HCT116 (cell line): ENCODE measurements around the gene FRMD3. TPM values are rescaled to one million over a fixed set of nuclear protein-coding genes. Genes with fewer than 3 reads are reported as not detected.

Experiments used
- ATAC-seq: fragments of 200-7000 bp; cut with Tn5 transposase; 2 replicates; pipeline ENCODE4 v1.9.1; 2020; ENCODE audit warnings: mild to moderate bottlenecking, moderate library complexity
- BruUV-seq: library from RNA; stranded (reverse); fragments of 400-500 nt; replicated peaks from 2 replicates; lab custom pipeline; 2021; lab: Mats Ljungman, UMichigan
- CTCF ChIA-PET: fragments of 300-600 bp; sonication (Branson Sonifier 250); formaldehyde crosslinking; loops from one replicate; lab custom pipeline; 2021; ENCODE audit warnings: antibody characterized with exemption; lab: Charles Lee
- POLR2A ChIA-PET: fragments of 300-600, 350-600 bp; sonication (Branson Sonifier 250); formaldehyde crosslinking; loops from one replicate; lab custom pipeline; 2021; ENCODE audit warnings: antibody characterized with exemption; lab: Charles Lee
- RAD21 ChIA-PET, 2 experiments: fragments of 300-600 bp; sonication (Branson Sonifier 250); formaldehyde crosslinking; loops; one replicate each; lab custom pipeline; 2023; ENCODE audit warnings: low total read pairs in 2 of 2; ENCODE audit not compliant: uncharacterized antibody in 2 of 2, unreplicated experiment in 2 of 2, low non-redundant PET in 1 of 2; lab: Charles Lee
- DNase-seq: peaks from one replicate; pipeline ENCODE4 v3.0.0-alpha.2; 2010; ENCODE audit warnings: low read depth, low spot score
- H2AFZ ChIP-seq: fragments of 200-600 bp; shearing (Covaris generic), sonication (generic); 2 replicates; pipeline ENCODE4 v1.6.1; 2017; ENCODE audit warnings: low read depth, mixed run types, mixed read lengths, antibody characterized with exemption, low read length; ENCODE audit not compliant: poor library complexity, severe bottlenecking
- H3K27ac ChIP-seq: 2 replicates; pipeline ENCODE4 v1.5.1; 2012; ENCODE audit warnings: low read depth, low read length
- H3K27me3 ChIP-seq: fragments of 200-600 bp; sonication (generic); 2 replicates; pipeline ENCODE4 v1.6.1; 2016; ENCODE audit warnings: mixed run types, low read length, mixed read lengths; ENCODE audit not compliant: insufficient read depth
- H3K36me3 ChIP-seq, 2 experiments: fragments of 200-500 bp in 1 of 2; fragments of 200-600 bp in 1 of 2; sonication (Bioruptor generic) in 1 of 2; sonication (generic) in 1 of 2; 2 replicates each; pipeline versions ENCODE4 v1.5.1 to v1.6.1; 2014 to 2016; ENCODE audit warnings: low read length in 2 of 2, inconsistent platforms in 1 of 2, mixed read lengths in 1 of 2, mixed run types in 1 of 2; ENCODE audit not compliant: insufficient read depth in 2 of 2, control insufficient read depth in 1 of 2
- H3K4me1 ChIP-seq, 2 experiments: fragments of 200-600 bp in 1 of 2; sonication (generic) in 1 of 2; 2 replicates each; pipeline versions ENCODE4 v1.5.1 to v1.6.1; 2012 to 2017; ENCODE audit warnings: low read length in 2 of 2, inconsistent platforms in 1 of 2, mild to moderate bottlenecking in 1 of 2, mixed read lengths in 1 of 2, mixed run types in 1 of 2, moderate library complexity in 1 of 2; ENCODE audit not compliant: insufficient read depth in 2 of 2, control insufficient read depth in 1 of 2
- H3K4me2 ChIP-seq: fragments of 200-600 bp; sonication (generic); 2 replicates; pipeline ENCODE4 v1.6.1; 2017; ENCODE audit warnings: mixed run types, low read length, mixed read lengths
- H3K4me3 ChIP-seq, 2 experiments: fragments of 200-600 bp in 1 of 2; sonication (generic) in 1 of 2; replicated peaks in 1 of 2; 2 replicates each; pipeline ENCODE4 v1.5.1; 2011 to 2016; ENCODE audit warnings: low read length in 2 of 2, control low read depth in 1 of 2, low read depth in 1 of 2, mild to moderate bottlenecking in 1 of 2, mixed read lengths in 1 of 2, mixed run types in 1 of 2
- H3K79me2 ChIP-seq: fragments of 200-600 bp; sonication (generic); 2 replicates; pipeline ENCODE4 v1.6.1; 2017; ENCODE audit warnings: mild to moderate bottlenecking, mixed run types, low read length, moderate library complexity, mixed read lengths; ENCODE audit not compliant: insufficient read depth
- H3K9ac ChIP-seq: fragments of 200-600 bp; sonication (generic); 2 replicates; pipeline ENCODE4 v1.6.1; 2016; ENCODE audit warnings: low read length, mixed read lengths
- H3K9me2 ChIP-seq: fragments of 200-600 bp; sonication (generic), shearing (Covaris generic); 2 replicates; pipeline ENCODE4 v1.6.1; 2017; ENCODE audit warnings: mixed run types, mild to moderate bottlenecking, moderate library complexity; ENCODE audit not compliant: insufficient read depth
- H3K9me3 ChIP-seq, 2 experiments: fragments of 200-500 bp in 1 of 2; fragments of 200-600 bp in 1 of 2; sonication (Bioruptor generic) in 1 of 2; sonication (generic) in 1 of 2; 2 replicates each; pipeline ENCODE4 v1.6.1; 2014 to 2017; ENCODE audit warnings: low read length in 2 of 2, mixed read lengths in 2 of 2, inconsistent platforms in 1 of 2, low read depth in 1 of 2, mild to moderate bottlenecking in 1 of 2, mixed run types in 1 of 2, moderate library complexity in 1 of 2; ENCODE audit not compliant: control insufficient read depth in 1 of 2, insufficient read depth in 1 of 2
- H4K20me1 ChIP-seq: fragments of 200-600 bp; sonication (generic), shearing (Covaris generic); 2 replicates; pipeline ENCODE4 v1.6.1; 2017; ENCODE audit warnings: mixed run types, mild to moderate bottlenecking, moderate library complexity; ENCODE audit not compliant: insufficient read depth
- CBX3 ChIP-seq: IDR thresholded peaks from 2 replicates; pipeline ENCODE4 v1.6.1; 2012; ENCODE audit warnings: low read depth
- ELF1 ChIP-seq: IDR thresholded peaks from 2 replicates; pipeline ENCODE4 v1.6.1; 2012; ENCODE audit warnings: low read depth, borderline replicate concordance
- POLR2A ChIP-seq: IDR thresholded peaks from 2 replicates; pipeline ENCODE4 v1.7.0; 2011; ENCODE audit warnings: borderline replicate concordance; ENCODE audit not compliant: insufficient read depth, insufficient read length; ENCODE audit errors: extremely low read depth
- POLR2AphosphoS5 ChIP-seq: IDR thresholded peaks from 2 replicates; pipeline ENCODE4 v1.6.1; 2011; ENCODE audit warnings: mild to moderate bottlenecking, low read depth, low read length, moderate library complexity
- SIN3A ChIP-seq: IDR thresholded peaks from 2 replicates; pipeline ENCODE4 v1.6.1; 2012; ENCODE audit warnings: low read depth
- SP1 ChIP-seq: IDR thresholded peaks from 2 replicates; pipeline ENCODE4 v1.6.1; 2012; ENCODE audit warnings: low read depth
- TCF7L2 ChIP-seq: IDR thresholded peaks from 2 replicates; pipeline ENCODE4 v1.7.0; 2011; ENCODE audit warnings: borderline replicate concordance, inconsistent platforms; ENCODE audit not compliant: insufficient read depth, insufficient read length; ENCODE audit errors: extremely low read depth
- YY1 ChIP-seq: IDR thresholded peaks from 2 replicates; pipeline ENCODE4 v1.6.1; 2011; ENCODE audit warnings: low read length, low read depth, moderate library complexity, mild to moderate bottlenecking; ENCODE audit not compliant: insufficient replicate concordance; ENCODE audit errors: extremely low read depth
- intact Hi-C: fragments of 100-400 bp; cut with micrococcal nuclease; formaldehyde crosslinking; loops from 2 replicates; pipeline ENCODE4 v1.10.0; 2022
- total RNA-seq: library from RNA; stranded (reverse); gene quantifications from one replicate; pipeline ENCODE4 v1.2.1, GENCODE V29; 2021; ENCODE audit not compliant: unreplicated experiment
- TF ChIP-seq, protein P1 (sequence below): IDR thresholded peaks from 2 replicates; pipeline ENCODE4 v1.6.1; 2012; ENCODE audit warnings: low read depth

Gene FRMD3
- total RNA-seq, 1 experiment from 2014 or later, result 0.89 TPM

DNA sequence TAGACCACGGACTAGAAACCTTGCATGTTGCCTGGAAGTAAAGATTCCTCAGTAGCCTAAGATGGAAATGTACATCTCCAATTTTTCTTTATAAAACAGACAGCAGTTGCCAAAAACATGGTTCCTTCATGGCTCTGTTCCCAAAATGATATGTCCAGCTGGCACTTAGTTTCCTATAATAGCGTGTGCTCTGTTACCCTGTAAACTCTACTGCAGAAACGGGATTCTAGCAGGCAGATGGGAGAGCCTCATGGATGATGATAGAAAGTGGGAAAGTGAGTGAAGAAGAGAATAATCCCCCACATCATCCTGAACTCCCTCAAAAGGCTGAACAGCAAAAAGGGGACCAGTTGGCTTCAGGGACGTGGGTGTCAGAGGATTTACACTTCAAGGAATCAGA is 118.2 kb downstream of the FRMD3 start (continued):
- TF ChIP-seq, protein P1, sequence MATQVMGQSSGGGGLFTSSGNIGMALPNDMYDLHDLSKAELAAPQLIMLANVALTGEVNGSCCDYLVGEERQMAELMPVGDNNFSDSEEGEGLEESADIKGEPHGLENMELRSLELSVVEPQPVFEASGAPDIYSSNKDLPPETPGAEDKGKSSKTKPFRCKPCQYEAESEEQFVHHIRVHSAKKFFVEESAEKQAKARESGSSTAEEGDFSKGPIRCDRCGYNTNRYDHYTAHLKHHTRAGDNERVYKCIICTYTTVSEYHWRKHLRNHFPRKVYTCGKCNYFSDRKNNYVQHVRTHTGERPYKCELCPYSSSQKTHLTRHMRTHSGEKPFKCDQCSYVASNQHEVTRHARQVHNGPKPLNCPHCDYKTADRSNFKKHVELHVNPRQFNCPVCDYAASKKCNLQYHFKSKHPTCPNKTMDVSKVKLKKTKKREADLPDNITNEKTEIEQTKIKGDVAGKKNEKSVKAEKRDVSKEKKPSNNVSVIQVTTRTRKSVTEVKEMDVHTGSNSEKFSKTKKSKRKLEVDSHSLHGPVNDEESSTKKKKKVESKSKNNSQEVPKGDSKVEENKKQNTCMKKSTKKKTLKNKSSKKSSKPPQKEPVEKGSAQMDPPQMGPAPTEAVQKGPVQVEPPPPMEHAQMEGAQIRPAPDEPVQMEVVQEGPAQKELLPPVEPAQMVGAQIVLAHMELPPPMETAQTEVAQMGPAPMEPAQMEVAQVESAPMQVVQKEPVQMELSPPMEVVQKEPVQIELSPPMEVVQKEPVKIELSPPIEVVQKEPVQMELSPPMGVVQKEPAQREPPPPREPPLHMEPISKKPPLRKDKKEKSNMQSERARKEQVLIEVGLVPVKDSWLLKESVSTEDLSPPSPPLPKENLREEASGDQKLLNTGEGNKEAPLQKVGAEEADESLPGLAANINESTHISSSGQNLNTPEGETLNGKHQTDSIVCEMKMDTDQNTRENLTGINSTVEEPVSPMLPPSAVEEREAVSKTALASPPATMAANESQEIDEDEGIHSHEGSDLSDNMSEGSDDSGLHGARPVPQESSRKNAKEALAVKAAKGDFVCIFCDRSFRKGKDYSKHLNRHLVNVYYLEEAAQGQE, result no peak
- TF ChIP-seq YY1 (no peak), POLR2AphosphoS5 (no peak), SIN3A (no peak), CBX3 (no peak), TCF7L2 (no peak), ELF1 (no peak)

DNA sequence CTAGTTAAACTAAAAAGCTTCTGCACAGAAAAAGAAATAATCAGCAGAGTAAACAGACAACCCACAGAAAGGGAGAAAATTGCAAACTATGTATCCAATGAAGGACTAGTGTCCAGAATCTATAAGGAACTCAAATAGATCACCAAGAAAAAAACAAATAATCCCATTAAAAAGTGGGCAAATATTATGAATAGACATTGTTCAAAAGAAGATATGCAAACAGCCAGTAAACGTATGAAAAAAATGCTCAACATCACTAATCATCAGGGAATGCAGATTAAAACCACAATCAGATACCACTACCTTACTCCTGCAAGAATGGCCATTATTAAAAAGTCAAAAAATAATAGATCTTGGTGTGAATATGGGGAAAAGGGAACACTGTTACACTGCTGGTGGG is 119.9 kb downstream of the FRMD3 start:
- Histone ChIP-seq H3K36me3 (no peaks in the 10 kb centered on the region), H3K27ac (no peak overlapping the region), H3K4me3 (no peak overlapping the region), H3K9me2 (no peaks in the 10 kb centered on the region), H3K27me3 (no peaks in the 10 kb centered on the region), H3K9ac (no peak overlapping the region), H3K4me2 (no peak overlapping the region), H3K79me2 (no peaks in the 10 kb centered on the region), H3K9me3 (no peaks in the 10 kb centered on the region), H2AFZ (no peak overlapping the region), H4K20me1 (no peaks in the 10 kb centered on the region), H3K4me1 (no peaks in the 10 kb centered on the region)
- ChIA-PET RAD21 (no interaction called here), CTCF (no interaction called here), POLR2A (no interaction called here)
- TF ChIP-seq YY1 (no peak), SP1 (no peak), POLR2A (no peak)
- BruUV-seq, result no TSS peak
- ATAC-seq (no peak), DNase-seq (no peak)
- intact Hi-C loops, result no loop called here
